ENCODE results near the gene FOXD4L6. TPM values are rescaled to one million over a fixed set of nuclear protein-coding genes. Genes with fewer than 3 reads are reported as not detected.
"Not testable (repeated sequence)": the region's sequence is repeated elsewhere in the genome, so short reads cannot be mapped to it uniquely, and the experiment has no call there.

The FOXD4L6 gene
- not detected in 2 replicates for total RNA-seq

GRCh38 chr9:41128581-41128980 is at the start of gene FOXD4L6:
Gene FOXD4L6, minus strand, starts transcription at chr9:41128681. Its CDS starts 298 bp downstream, at chr9:41128383.
- H3K4me3 Mint-ChIP-seq; DNase-seq; ATAC-seq (ENCODE audit: low read depth); H3K27ac Mint-ChIP-seq; CTCF ChIA-PET; POLR2A ChIA-PET; intact Hi-C loops (cut with micrococcal nuclease); H3K4me1 Mint-ChIP-seq; H3K9me3 Mint-ChIP-seq; H3K36me3 Mint-ChIP-seq (ENCODE audit: low read depth); H3K27me3 Mint-ChIP-seq: not testable (repeated sequence)

GRCh38 chr9:41174994-41175393 is 46.5 kb upstream of the FOXD4L6 start:
- ATAC-seq (ENCODE audit: low read depth); CTCF ChIA-PET; H3K4me3 Mint-ChIP-seq; DNase-seq; H3K9me3 Mint-ChIP-seq; H3K27me3 Mint-ChIP-seq; POLR2A ChIA-PET; H3K36me3 Mint-ChIP-seq (ENCODE audit: low read depth); H3K27ac Mint-ChIP-seq; intact Hi-C loops (cut with micrococcal nuclease); H3K4me1 Mint-ChIP-seq: not testable (repeated sequence)

GRCh38 chr9:41150116-41150515 is 21.6 kb upstream of the FOXD4L6 start:
- POLR2A ChIA-PET; H3K27ac Mint-ChIP-seq; DNase-seq; H3K4me3 Mint-ChIP-seq; H3K4me1 Mint-ChIP-seq; H3K36me3 Mint-ChIP-seq (ENCODE audit: low read depth); ATAC-seq (ENCODE audit: low read depth); CTCF ChIA-PET; H3K9me3 Mint-ChIP-seq; H3K27me3 Mint-ChIP-seq; intact Hi-C loops (cut with micrococcal nuclease): not testable (repeated sequence)

GRCh38 chr9:41141878-41142277 is 13.4 kb upstream of the FOXD4L6 start:
- CTCF ChIA-PET; H3K9me3 Mint-ChIP-seq; ATAC-seq (ENCODE audit: low read depth); intact Hi-C loops (cut with micrococcal nuclease); H3K27me3 Mint-ChIP-seq; H3K27ac Mint-ChIP-seq; H3K4me1 Mint-ChIP-seq; H3K4me3 Mint-ChIP-seq; POLR2A ChIA-PET; DNase-seq; H3K36me3 Mint-ChIP-seq (ENCODE audit: low read depth): not testable (repeated sequence)

- DNase-seq; POLR2A ChIA-PET; intact Hi-C loops (cut with micrococcal nuclease); CTCF ChIA-PET; H3K4me3 Mint-ChIP-seq; H3K4me1 Mint-ChIP-seq; H3K27ac Mint-ChIP-seq; H3K9me3 Mint-ChIP-seq; ATAC-seq (ENCODE audit: low read depth); H3K36me3 Mint-ChIP-seq (ENCODE audit: low read depth); H3K27me3 Mint-ChIP-seq: not testable (repeated sequence)
These were observed 1.6 kb downstream of the FOXD4L6 start for GRCh38 chr9:41126746-41127446.

- H3K27me3 Mint-ChIP-seq; H3K4me3 Mint-ChIP-seq; intact Hi-C loops (cut with micrococcal nuclease); POLR2A ChIA-PET; H3K36me3 Mint-ChIP-seq (ENCODE audit: low read depth); DNase-seq; H3K4me1 Mint-ChIP-seq; ATAC-seq (ENCODE audit: low read depth); H3K9me3 Mint-ChIP-seq; H3K27ac Mint-ChIP-seq; CTCF ChIA-PET: not testable (repeated sequence)
These were observed 2.5 kb downstream of the FOXD4L6 start for GRCh38 chr9:41125936-41126335.

- intact Hi-C loops (cut with micrococcal nuclease); H3K9me3 Mint-ChIP-seq; POLR2A ChIA-PET; ATAC-seq (ENCODE audit: low read depth); H3K27me3 Mint-ChIP-seq; DNase-seq; H3K27ac Mint-ChIP-seq; H3K4me1 Mint-ChIP-seq; H3K4me3 Mint-ChIP-seq; CTCF ChIA-PET; H3K36me3 Mint-ChIP-seq (ENCODE audit: low read depth): not testable (repeated sequence)
These were observed 3.3 kb downstream of the FOXD4L6 start for GRCh38 chr9:41125109-41125658.

GRCh38 chr9:41124250-41125108 is 4.0 kb downstream of the FOXD4L6 start:
- H3K27ac Mint-ChIP-seq; DNase-seq; ATAC-seq (ENCODE audit: low read depth); H3K4me1 Mint-ChIP-seq; POLR2A ChIA-PET; intact Hi-C loops (cut with micrococcal nuclease); H3K4me3 Mint-ChIP-seq; H3K9me3 Mint-ChIP-seq; H3K27me3 Mint-ChIP-seq; H3K36me3 Mint-ChIP-seq (ENCODE audit: low read depth); CTCF ChIA-PET: not testable (repeated sequence)

GRCh38 chr9:41123812-41124211 is 4.7 kb downstream of the FOXD4L6 start:
- DNase-seq; H3K4me3 Mint-ChIP-seq; POLR2A ChIA-PET; CTCF ChIA-PET; H3K4me1 Mint-ChIP-seq; H3K36me3 Mint-ChIP-seq (ENCODE audit: low read depth); intact Hi-C loops (cut with micrococcal nuclease); H3K9me3 Mint-ChIP-seq; ATAC-seq (ENCODE audit: low read depth); H3K27me3 Mint-ChIP-seq; H3K27ac Mint-ChIP-seq: not testable (repeated sequence)

GRCh38 chr9:41123396-41123795 is 5.1 kb downstream of the FOXD4L6 start:
- H3K4me1 Mint-ChIP-seq; DNase-seq; H3K36me3 Mint-ChIP-seq (ENCODE audit: low read depth); H3K9me3 Mint-ChIP-seq; ATAC-seq (ENCODE audit: low read depth); intact Hi-C loops (cut with micrococcal nuclease); H3K4me3 Mint-ChIP-seq; POLR2A ChIA-PET; H3K27me3 Mint-ChIP-seq; H3K27ac Mint-ChIP-seq; CTCF ChIA-PET: not testable (repeated sequence)

GRCh38 chr9:41120696-41121095 is 7.8 kb downstream of the FOXD4L6 start:
- H3K27me3 Mint-ChIP-seq; H3K4me1 Mint-ChIP-seq; H3K4me3 Mint-ChIP-seq; ATAC-seq (ENCODE audit: low read depth); DNase-seq; CTCF ChIA-PET; H3K27ac Mint-ChIP-seq; intact Hi-C loops (cut with micrococcal nuclease); H3K9me3 Mint-ChIP-seq; H3K36me3 Mint-ChIP-seq (ENCODE audit: low read depth); POLR2A ChIA-PET: not testable (repeated sequence)

GRCh38 chr9:41119719-41120118 is 8.8 kb downstream of the FOXD4L6 start:
- H3K9me3 Mint-ChIP-seq; DNase-seq; POLR2A ChIA-PET; H3K27me3 Mint-ChIP-seq; H3K4me1 Mint-ChIP-seq; H3K36me3 Mint-ChIP-seq (ENCODE audit: low read depth); intact Hi-C loops (cut with micrococcal nuclease); H3K27ac Mint-ChIP-seq; H3K4me3 Mint-ChIP-seq; CTCF ChIA-PET; ATAC-seq (ENCODE audit: low read depth): not testable (repeated sequence)
